Measurements from ENCODE around the gene AGAP1.

- TF ChIP-seq CTCF (IDR thresholded peaks at IDR 0.05) = no peak
- TF ChIP-seq POLR2A (IDR thresholded peaks at IDR 0.05) = no peak
These were observed 458.1 kb downstream of the AGAP1 start for GRCh38 chr2:235951982-235952381.
